Measurements from ENCODE around the gene SALL1.

GRCh38 chr16:51138178-51138577, 12.9 kb downstream of the SALL1 start:
- no peak for TF ChIP-seq EZH2phosphoT487 (IDR thresholded peaks at IDR 0.05; ENCODE audit: low read length)
- no peak for TF ChIP-seq EZH2 (optimal IDR thresholded peaks at IDR 0.05; ENCODE audit: low read depth, low read length)
- no peak for TF ChIP-seq CTCF (IDR thresholded peaks at IDR 0.05; ENCODE audit: low read length)

All from MM.1S (cell line).